SKM-1 treated with dmso at 0.1 percent for 144 hours (cell line): ENCODE data around the gene RPS8.
"Not testable (repeated sequence)": the region's sequence is repeated elsewhere in the genome, so short reads cannot be mapped to it uniquely, and the experiment has no call there.

Experiments
- DNase-seq: peaks from one replicate; lab custom pipeline; 2025; ENCODE audit not compliant: unreplicated experiment; lab: John Stamatoyannopoulos, UW

Gene RPS8

DNA sequence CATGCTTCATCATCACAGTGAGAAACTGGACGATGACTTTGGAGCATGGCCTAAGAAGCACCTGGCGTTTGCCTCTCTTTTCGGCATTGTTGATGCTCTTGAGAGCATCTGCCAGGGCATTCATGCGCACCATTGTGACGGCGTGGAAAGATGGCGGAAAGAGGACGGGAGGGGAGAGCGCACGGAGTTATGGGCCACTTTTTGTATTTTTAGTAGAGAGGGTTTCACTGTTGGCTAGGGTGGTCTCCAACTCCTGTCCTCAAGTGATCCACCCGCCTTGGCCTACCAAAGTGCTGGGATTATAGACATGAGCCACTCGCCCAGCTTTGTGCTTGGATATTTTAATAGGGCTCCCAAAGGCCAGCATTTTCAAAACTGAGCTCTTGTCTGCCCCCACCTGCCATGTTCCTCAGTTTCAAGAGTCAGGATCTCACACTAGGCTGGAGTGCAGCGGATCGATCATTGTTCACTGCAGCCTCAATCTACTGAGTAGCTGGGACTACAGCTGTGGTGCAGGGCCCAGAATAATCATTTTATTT, 5.3 kb downstream of the RPS8 start:
- no peak for DNase-seq

DNA sequence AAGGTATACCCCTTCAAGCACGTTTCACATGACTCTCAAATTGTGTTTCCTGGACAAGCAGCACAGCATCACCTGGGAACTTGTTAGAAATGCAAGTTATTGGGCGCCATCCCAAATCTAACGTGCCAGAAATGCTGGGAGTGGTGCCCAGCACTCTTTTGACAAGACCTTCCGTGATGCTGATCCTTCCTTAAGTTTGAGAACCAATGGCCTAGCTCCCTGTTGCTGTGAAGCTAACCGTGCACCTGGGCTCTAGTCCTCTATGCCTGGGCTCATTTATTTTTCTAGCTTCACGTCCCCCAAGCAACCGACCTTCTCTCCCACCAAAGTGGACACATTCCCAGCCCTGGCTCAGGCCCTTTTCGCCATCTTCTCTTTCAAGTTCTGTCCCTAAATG, 8.4 kb downstream of the RPS8 start:
- no peak for DNase-seq

DNA sequence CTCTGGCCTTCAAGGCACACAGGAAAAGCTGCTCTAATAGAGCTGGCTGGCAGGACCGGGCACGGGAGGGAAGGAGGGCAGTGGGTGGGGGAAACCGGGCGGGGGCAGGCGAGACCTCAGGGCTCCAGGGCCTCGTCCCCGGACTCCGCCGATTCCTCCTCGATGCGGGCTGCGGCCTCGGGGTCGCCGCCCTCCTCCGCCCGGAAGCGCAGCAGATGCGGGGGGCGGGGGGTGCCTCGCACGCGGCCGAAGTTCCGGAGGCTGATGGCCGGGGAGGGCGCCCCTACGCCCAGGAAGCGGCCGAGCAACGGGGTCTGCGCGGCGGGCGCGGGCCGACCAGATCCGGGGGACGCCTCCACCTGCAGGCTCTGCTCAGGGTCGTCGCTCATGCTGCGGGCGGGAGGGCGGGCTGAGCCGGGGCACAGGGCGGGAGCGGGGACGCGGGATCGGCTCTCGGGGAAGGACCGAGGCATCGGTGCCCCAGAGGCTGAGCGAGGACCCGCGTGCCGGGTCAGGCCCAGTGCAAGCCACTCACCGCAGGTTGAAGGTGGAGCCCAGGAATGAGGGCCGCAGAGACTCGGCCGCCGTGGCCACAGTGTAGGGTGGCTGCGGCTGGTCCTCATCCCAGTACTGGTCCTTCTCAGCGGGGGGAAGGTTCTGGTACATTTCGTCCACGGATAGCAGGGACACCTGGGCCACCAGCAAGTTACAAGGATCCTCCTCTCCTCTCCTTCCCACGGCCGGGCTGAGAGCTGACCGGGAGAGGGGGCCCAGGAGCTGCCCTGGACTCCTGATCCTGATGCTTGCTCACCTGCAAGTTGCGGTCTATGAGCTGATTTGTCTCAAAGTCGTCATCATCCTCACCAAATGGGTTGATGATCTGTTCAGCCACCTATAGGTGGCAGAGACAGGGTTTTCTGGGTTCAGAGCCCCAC, 9.0 kb downstream of the RPS8 start:
- no peak for DNase-seq

DNA sequence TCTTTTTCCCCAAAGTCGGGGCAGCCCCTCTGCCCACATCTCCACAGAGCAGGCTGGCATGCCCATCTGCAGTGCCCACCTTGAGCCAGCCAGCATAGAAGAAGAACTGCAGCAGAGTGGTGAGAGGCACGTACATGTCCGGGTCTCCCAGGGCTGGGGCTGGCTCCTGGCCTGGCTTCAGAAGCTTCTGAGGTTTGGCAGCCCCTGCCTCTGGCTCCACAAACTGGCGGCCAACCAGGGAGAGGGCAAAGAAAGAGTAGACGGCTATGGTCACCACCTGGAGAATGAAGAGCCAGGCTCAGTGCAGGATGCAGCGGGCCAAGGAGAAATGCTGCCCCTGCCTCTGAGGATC, 9.7 kb downstream of the RPS8 start:
- no peak for DNase-seq

DNA sequence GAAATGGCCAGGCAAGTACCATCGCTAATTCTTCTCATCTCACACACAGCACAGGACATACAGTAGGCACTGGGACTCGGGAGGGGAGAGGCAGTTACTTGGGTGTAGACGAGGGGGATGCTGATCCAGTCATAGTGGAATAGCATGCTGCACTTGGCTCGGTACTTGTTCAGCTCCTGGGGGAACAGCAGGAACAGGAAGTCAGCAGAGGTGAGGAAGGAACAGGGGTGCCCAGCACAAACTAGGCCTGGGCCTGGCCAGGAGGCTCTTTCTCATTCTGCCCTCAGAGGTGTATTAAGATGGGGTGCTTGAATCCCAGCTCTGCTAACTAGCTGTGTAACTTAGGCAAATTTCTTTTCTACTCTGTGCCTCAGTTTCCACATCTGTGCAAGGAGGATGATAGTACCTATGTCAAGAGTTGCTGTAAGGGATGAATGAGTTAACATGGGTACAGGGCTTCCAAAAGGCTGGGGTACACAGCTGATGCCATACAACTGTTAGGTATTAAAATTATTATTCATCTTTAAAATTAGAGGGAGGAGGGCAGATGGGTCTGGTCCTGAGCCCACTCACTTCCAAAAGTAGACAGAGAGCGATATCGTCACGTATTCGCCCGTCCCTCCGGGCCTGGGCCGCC, 10.3 kb downstream of the RPS8 start:
- no peak for DNase-seq

DNA sequence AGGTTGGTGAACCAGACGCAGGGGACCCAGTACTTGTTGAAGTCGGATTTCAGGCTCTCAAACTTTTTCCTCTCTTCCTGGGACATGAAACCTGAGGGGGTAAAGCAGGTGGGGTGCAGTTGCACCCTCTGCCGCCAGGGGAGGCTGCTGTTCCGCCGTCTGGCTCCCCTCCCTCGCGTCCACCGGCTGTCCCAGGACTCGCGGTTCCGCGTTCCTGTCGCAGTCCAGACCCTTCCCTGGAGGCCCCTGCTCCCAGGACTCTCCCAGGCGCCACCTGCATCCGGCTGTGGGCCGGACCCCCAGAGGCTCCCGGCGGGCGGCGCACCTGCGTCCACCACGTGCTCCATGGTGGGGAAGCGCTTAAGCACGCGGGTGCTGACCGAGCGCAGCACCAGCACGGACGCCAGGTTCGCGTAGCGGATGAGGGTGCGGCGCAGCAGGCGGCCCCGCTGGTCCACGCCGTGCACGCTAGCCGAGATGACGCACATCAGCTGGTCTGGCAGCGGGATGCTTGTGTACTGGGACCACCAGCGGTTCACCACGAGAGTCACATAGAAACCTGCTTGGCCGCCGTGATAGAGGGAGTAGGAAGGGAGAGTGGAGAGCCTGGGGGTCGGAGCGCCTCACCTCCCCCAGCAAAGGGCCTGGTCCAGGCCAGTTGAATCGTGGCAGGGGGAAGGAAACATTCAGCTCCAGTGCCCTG, 10.9 kb downstream of the RPS8 start:
- DNase-seq = peak; percentile 77

DNA sequence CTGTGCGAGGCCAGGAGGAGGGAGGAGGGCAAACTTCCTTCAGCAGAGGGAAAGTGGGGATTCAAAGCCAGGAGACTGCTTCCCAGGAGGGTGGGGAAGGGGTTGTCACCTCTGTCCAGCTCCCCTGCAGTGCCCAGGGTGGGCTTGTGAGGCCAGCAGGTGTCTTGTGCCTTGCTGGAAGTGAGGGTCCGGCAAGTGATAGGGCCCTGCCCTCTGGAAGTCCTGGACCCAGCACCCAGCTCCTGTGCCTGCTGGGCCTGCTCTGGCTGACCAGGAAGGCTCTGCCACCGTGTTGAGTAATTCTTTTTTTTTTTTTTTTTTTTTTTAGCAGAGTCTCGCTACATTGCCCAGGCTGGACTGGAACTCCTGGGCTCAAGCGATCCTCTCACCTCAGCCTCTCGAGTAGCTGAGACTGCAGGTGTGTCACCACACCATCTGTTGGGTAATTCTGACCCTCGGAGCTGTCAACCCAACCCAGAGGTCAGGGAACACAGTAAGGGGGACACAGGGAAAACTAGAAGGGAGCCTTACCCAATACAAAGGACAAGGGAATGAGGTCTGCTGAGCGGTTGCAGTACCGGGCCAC, 11.6 kb downstream of the RPS8 start:
- no peak for DNase-seq

DNA sequence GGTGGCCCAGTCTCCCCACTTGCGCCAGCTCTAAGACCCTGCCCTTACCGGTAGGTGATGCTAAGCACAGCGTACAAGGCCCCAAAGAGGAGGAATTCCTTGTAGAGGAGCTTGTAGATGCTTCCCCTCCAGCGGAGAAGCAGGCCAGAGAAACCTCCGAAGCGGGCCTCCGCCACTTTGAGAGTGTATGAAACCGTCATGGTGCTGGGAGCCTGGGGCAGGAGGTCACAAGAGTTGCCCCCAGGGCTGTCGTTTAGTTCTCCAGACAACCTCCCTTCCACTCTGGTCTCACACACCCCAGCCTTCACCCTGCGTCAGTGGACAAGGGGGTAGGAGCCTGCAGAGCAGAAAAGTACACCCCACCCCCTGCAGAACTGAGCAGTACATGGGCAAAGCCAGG, 12.2 kb downstream of the RPS8 start:
- no peak for DNase-seq

DNA sequence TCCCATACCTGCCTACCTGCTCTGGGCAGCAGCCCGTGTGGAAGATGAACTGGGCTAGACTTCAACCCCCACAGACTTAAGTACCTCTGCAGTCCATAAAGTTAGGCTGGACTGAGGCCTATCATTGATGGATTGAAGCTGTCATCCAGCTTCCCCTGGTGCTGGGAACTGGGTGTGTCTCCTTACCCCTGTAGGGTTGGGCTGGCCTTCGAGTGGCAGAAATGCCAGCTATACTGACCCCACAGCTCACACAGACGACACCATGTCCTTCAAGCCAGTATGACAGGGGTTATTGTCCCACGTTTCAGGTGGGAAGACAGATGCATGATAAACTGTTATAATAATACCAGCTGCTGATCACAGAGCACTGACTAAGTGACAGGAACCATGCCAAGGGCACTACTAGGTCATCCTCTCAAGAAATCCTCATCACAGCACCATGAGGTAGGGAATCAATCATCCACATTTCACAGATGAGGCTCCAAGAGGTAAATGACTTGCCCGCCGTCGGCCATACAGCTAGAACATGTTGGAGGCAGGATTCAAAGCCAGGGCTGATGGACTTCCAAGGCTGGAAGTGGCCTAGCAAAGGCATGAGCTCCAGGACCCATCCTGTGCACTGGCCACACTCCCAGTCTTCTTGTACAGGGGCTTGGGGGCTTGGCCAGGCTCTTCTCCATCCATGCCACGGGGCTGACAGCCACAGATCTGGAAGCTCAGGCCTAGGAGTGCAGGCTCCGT, 12.9 kb downstream of the RPS8 start, which contains the start of gene BEST4:
TSS of gene BEST4 (minus strand) at position 51 of the 741 bp plus-strand sequence. CDS start 465 bp downstream, outside the sequence.
- no peak for DNase-seq

DNA sequence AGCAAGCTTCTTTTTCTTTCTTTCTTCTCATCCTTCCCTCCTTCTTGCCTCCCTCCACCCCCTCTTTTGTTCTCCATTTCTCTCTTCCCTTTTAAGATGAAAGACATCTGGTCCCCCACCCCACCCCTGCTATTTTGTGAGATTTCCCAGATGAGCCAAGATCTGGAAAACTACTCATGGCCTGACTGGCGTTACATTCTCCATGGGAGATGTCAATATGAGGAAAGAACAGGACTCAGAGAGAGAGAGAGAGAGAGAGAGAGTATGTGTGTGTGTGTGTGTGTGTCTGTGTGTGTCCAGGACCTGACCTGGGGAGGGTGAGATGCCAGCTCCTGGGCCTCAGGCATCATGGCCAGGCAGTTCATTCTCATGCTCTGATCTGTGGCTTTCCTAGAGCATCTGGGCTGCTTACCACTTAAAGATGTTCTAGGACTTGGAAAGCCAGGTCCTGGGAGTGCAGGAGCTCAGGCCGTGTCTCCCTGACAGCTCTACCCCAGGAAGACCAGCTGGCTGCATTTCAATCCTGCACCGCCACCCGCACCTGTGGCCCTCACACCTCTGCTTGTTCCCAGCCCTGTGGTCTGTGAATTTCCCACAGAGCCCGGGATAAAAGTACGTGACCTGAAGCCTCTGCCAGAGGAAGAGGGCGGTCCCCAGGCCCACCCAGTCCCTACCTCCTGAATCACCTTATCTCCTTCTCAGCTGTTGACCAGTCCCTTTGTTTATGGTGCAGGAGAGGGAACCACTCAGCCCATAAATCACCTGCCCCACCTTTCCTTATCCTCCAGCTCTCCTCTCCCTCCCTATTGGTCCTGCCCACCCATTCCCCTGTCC, 15.8 kb downstream of the RPS8 start:
- DNase-seq = no peak

DNA sequence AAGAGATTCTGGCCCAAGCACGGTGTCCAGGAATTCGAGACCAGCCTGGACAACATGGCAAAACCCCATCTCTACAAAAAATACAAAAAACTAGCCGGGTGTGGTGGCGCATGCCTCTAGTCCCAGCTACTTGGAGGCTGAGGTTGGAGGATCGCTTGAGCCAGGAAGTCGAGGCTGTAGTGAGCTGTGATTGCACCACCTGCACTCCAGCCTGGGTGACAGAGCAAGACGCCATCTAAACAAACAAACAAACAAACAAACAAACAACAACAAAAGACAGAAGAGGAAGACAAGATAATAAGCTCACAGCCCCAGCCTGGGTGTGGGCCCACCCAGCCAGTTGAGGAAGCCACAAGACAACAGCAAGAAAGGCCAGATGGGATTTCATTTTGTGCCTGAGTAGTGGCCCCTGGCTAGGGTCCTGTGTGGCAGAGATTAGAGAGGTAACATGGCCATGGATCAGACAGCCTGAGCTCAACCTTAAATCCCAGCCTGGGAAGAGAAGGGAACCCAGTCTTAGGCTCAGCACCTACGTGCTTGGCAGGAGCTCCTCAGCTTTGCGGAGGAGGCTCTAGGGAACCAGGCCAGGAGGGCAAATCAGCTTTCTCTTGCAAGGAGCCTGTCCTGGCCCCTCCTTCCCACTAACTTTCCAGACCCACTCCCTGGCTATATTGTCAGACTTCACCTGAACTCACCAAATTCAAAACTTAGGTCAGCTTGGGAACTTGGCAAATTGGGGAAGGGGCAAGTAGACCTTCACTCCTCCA, 17.6 kb downstream of the RPS8 start:
- no peak for DNase-seq

DNA sequence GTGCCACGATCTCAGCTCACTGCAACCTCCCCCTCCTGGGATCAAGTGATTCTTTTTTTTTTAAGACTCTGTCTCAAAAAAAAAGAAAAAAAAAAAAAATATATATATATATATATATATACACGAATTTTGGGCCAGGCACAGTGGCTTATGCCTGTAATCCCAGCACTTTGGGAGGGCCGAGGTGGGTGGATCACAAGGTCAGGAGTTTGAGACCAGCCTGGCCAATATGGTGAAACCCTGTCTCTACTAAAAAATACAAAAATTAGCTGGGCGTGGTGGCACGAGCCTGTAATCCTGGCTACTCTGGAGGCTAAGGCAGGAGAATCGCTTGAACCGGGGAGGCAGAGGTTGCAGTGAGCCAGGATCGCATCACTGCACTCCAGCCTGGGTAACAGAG, 22.5 kb downstream of the RPS8 start:
- DNase-seq = not testable (repeated sequence)

DNA sequence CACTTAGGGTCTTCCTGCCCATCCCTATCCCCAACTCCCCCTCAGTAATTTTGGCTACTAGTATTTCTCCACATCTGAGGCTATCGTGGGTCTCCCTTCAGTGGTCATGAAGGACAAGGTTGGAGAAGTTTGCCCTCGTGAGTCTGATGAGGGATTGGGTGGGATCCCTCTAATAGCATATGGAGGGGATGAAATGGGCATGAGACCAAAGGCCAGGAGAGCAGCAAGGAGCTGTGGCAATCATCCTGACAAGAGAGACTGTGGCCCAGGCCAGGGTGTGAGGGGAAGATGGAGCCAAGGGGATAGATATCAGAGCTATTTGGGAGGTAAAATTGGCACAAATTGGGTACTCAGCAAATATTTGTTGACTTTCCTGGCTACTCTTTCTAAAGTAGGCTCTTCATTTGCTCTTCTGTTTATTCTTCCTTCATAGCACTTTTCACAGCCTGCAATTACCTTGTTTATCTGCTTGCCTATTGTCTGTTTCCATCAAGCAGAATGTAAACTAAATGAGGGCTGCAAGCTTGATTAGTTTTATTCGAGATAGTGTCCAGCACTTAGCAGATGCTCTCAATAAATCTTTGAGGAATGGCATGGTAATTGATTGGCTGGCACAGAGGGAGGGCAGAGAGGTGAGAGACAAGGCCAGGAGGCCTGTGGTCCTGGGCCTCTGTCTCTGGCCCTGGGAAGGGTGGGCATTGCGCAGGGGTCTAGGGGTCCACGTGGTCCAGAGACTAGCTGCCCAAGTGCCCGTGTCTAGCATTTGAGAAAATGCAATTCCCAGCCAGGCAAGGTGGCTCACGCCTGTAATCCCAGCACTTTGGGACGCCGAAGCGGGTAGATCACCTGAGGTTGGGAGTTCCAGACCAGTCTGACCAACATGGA, 23.4 kb downstream of the RPS8 start:
- no peak for DNase-seq

DNA sequence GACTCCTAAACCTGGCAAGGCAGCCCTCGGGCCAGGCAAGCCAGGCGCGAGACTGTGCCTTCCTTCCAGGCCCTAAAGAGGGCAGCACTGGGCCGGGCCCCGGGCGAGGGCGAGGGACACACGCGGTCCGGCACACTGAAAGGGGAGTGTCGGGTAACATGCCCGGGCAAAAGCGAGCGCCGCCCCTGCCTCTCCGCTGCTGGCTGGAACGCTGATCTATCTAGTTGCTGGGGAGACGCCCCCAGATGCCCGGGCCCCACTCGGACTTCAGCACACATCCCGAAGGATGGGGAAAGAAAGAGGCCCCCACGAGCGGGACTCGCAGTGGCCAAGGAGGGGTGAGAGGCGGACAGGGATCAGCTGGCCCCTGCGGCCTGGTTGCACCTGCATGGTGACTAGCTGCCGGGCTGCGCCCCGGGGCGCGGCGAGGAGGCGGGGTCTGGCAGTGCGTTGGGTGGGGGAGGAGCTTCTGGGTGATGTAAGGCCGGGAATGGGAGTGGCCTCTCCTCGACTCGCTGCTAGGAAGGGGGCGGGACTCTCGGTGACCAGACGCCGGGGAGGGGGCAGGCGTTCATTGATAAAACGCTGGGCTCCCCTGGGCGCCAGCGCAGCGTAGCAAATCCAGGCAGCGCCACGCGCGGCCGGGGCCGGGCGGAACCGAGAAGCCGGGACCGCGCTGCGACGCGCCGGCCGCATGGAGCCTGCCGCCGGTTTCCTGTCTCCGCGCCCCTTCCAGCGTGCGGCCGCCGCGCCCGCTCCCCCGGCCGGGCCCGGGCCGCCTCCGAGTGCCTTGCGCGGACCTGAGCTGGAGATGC, 24.6 kb downstream of the RPS8 start, which contains the start of gene PLK3:
TSS of gene PLK3 (plus strand) at position 608 of the 815 bp plus-strand sequence. CDS start at position 695, 87 bp downstream.
- peak; percentile 97 for DNase-seq

DNA sequence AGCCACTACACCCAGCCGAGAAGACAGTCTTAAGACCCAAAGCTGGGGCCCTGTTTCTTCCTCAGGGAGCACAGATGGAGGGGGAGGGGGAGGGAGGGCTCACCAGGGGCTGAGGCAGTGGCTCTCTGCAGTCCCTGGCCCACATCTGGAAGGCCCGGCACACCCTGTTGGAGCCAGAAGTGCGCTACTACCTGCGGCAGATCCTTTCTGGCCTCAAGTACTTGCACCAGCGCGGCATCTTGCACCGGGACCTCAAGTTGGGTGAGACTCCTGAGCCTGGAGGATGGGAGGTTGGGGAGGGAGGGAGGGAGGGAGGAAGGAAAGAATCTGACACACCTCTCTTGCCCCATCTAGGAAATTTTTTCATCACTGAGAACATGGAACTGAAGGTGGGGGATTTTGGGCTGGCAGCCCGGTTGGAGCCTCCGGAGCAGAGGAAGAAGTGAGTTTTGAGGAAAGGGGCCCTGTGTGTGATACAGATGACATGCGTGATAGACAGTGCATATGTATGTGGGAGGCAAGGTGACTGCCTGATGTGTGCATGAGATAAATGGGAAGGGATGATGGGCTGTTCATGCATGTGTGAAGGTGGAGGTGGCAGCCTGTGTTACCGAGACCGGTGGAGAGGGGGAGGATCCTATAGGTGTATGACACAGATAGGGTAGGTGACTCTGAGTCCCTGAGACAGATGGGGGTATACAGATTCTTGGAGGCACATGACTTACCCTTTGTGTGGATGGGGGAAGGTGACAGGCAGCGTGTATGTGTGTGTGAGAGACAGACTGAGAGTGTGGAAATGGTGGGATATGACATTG, 26.4 kb downstream of the RPS8 start:
- DNase-seq = no peak
